ENCODE results near the gene ZNF223. TPM values are rescaled to one million over a fixed set of nuclear protein-coding genes. Genes with fewer than 3 reads are reported as not detected.

ZNF223 gene
- total and polyA plus RNA-seq, 10 of the 15 experiments (the other 5 are each of a cell fraction or from before 2014, with no cell fraction given): 0.05 to 3.7 (median 0.14) TPM; not detected in 4

- TF ChIP-seq MXI1 (IDR thresholded peaks at IDR 0.05; ENCODE audit: low read depth, low read length) (peak; percentile 41; the same call in 1 of the 2 replicates), SIN3A (IDR thresholded peaks at IDR 0.05; ENCODE audit: low read depth, low read length) (no peak), USF1 (IDR thresholded peaks at IDR 0.05; ENCODE audit: borderline replicate concordance, extremely low read length, insufficient read depth, low read depth, low read length) (no peak), ZBTB33 (IDR thresholded peaks at IDR 0.05) (no peak), NR2C1 (IDR thresholded peaks at IDR 0.05) (peak; percentile 69), SIX5 (IDR thresholded peaks at IDR 0.05; ENCODE audit: low read depth, low read length, severe bottlenecking) (peak; percentile 75), NRF1 (conservative IDR thresholded peaks at IDR 0.05; ENCODE audit: low read depth, low read length) (no peak), ZBTB40 (IDR thresholded peaks at IDR 0.05; ENCODE audit: borderline replicate concordance) (peak; percentile 86), CHD2 (IDR thresholded peaks at IDR 0.05; ENCODE audit: borderline replicate concordance, low read depth, low read length) (peak; percentile 46; the same call in 1 of the 2 replicates), JUNB (IDR thresholded peaks at IDR 0.05) (peak; percentile 24; the same call in 1 of the 2 replicates)
Observed at GRCh38 chr19:44025217-44025936, 26.5 kb upstream of the ZNF223 start, which contains the start of gene ZNF222 (continued).
